ENCODE measurements around the gene CABCOCO1. TPM values are rescaled to one million over a fixed set of nuclear protein-coding genes. Genes with fewer than 3 reads are reported as not detected.

Gene CABCOCO1
- polyA plus RNA-seq, 1 donor (not counting 4 experiments of a cell fraction or from before 2014, with no cell fraction given) = 0.17 TPM

- Histone ChIP-seq H2AFZ (ENCODE audit: control insufficient read depth, low read length) (no peak overlapping the region), H3K27ac (ENCODE audit: control insufficient read depth, insufficient read depth, low read length) (no peak overlapping the region), H4K20me1 (ENCODE audit: control insufficient read depth, extremely low read depth, insufficient read depth, low read length) (no peaks in the 10 kb centered on the region), H3K9me1 (ENCODE audit: control insufficient read depth, extremely low read depth, insufficient read depth, low read length) (no peaks in the 10 kb centered on the region), H3K9me3 (ENCODE audit: control insufficient read depth, low read depth, low read length) (no peaks in the 10 kb centered on the region), H3K4me3 (ENCODE audit: control insufficient read depth in 2 of 3, extremely low read depth in 1 of 3, insufficient read depth in 2 of 3, low read depth in 1 of 3, low read length in 3 of 3) (no peak overlapping the region), H3K27me3 (ENCODE audit: control insufficient read depth, extremely low read depth, insufficient read depth, low read length) (no peaks in the 10 kb centered on the region), H3K4me1 (ENCODE audit: control insufficient read depth, extremely low read depth, insufficient read depth, low read length) (peaks cover 6% of the 10 kb centered on the region), H3K79me2 (ENCODE audit: control insufficient read depth, insufficient read depth, low read length) (no peaks in the 10 kb centered on the region), H3K9ac (ENCODE audit: control insufficient read depth, extremely low read depth, insufficient read depth, low read length) (no peak overlapping the region), H3K36me3 (ENCODE audit: control insufficient read depth in 2 of 2, extremely low read depth in 1 of 2, insufficient read depth in 2 of 2, low read length in 2 of 2) (no peaks in the 10 kb centered on the region), H3K4me2 (ENCODE audit: control insufficient read depth, extremely low read depth, insufficient read depth, low read depth, low read length) (no peak overlapping the region)
- DNase-seq (ENCODE audit: low read depth, low spot score) (no peak), FAIRE-seq (peak; percentile 26)
- TF ChIP-seq CTCF (optimal IDR thresholded peaks at IDR 0.05 in 1 of 3, IDR thresholded peaks at IDR 0.05 in 1 of 3, conservative IDR thresholded peaks at IDR 0.05 in 1 of 3; ENCODE audit: extremely low read depth in 1 of 3, insufficient read depth in 2 of 3, low read length in 3 of 3) (no peak), EZH2 (IDR thresholded peaks at IDR 0.05; ENCODE audit: low read length) (no peak)
- dilution Hi-C loops (cut with MboI; ENCODE audit: extremely low pct_ligation_motif_present, low sequenced_read_pairs) = no loop called here
Observed at GRCh38 chr10:61635932-61636331, 26.8 kb upstream of the CABCOCO1 start.

GRCh38 chr10:61639952-61640351 lies 22.8 kb upstream of the CABCOCO1 start:
- dilution Hi-C loops (cut with MboI; ENCODE audit: extremely low pct_ligation_motif_present, low sequenced_read_pairs) = no loop called here
- no peak for FAIRE-seq
- no peak overlapping the region for H3K27ac ChIP-seq (ENCODE audit: control insufficient read depth, insufficient read depth, low read length)

More at GRCh38 chr10:61639952-61640351, 22.8 kb upstream of the CABCOCO1 start:
- H3K9ac ChIP-seq (ENCODE audit: control insufficient read depth, extremely low read depth, insufficient read depth, low read length) = no peak overlapping the region
- no peaks in the 10 kb centered on the region for H3K9me3 ChIP-seq (ENCODE audit: control insufficient read depth, low read depth, low read length)
- H3K4me1 ChIP-seq (ENCODE audit: control insufficient read depth, extremely low read depth, insufficient read depth, low read length) = peaks cover 13% of the 10 kb centered on the region
- no peak for TF ChIP-seq EZH2 (IDR thresholded peaks at IDR 0.05; ENCODE audit: low read length)
- TF ChIP-seq CTCF (optimal IDR thresholded peaks at IDR 0.05 in 1 of 3, IDR thresholded peaks at IDR 0.05 in 1 of 3, conservative IDR thresholded peaks at IDR 0.05 in 1 of 3; ENCODE audit: extremely low read depth in 1 of 3, insufficient read depth in 2 of 3, low read length in 3 of 3) = no peak
- H3K4me3 ChIP-seq (ENCODE audit: control insufficient read depth in 2 of 3, extremely low read depth in 1 of 3, insufficient read depth in 2 of 3, low read depth in 1 of 3, low read length in 3 of 3) = no peak overlapping the region
- H3K27me3 ChIP-seq (ENCODE audit: control insufficient read depth, extremely low read depth, insufficient read depth, low read length) = no peaks in the 10 kb centered on the region
- no peak for DNase-seq (ENCODE audit: low read depth, low spot score)
- H3K36me3 ChIP-seq (ENCODE audit: control insufficient read depth in 2 of 2, extremely low read depth in 1 of 2, insufficient read depth in 2 of 2, low read length in 2 of 2) = no peaks in the 10 kb centered on the region
- no peaks in the 10 kb centered on the region for H3K9me1 ChIP-seq (ENCODE audit: control insufficient read depth, extremely low read depth, insufficient read depth, low read length)
- H4K20me1 ChIP-seq (ENCODE audit: control insufficient read depth, extremely low read depth, insufficient read depth, low read length) = no peaks in the 10 kb centered on the region
- H3K79me2 ChIP-seq (ENCODE audit: control insufficient read depth, insufficient read depth, low read length) = no peaks in the 10 kb centered on the region
- no peak overlapping the region for H2AFZ ChIP-seq (ENCODE audit: control insufficient read depth, low read length)
- no peak overlapping the region for H3K4me2 ChIP-seq (ENCODE audit: control insufficient read depth, extremely low read depth, insufficient read depth, low read depth, low read length)
